ENCODE data around the gene HEATR3.
A peak's percentile ranks its signal among the peaks of the same experiment; 100 is the strongest.
"Not testable (repeated sequence)": the region's sequence is repeated elsewhere in the genome, so short reads cannot be mapped to it uniquely, and the experiment has no call there.

Gene HEATR3

DNA sequence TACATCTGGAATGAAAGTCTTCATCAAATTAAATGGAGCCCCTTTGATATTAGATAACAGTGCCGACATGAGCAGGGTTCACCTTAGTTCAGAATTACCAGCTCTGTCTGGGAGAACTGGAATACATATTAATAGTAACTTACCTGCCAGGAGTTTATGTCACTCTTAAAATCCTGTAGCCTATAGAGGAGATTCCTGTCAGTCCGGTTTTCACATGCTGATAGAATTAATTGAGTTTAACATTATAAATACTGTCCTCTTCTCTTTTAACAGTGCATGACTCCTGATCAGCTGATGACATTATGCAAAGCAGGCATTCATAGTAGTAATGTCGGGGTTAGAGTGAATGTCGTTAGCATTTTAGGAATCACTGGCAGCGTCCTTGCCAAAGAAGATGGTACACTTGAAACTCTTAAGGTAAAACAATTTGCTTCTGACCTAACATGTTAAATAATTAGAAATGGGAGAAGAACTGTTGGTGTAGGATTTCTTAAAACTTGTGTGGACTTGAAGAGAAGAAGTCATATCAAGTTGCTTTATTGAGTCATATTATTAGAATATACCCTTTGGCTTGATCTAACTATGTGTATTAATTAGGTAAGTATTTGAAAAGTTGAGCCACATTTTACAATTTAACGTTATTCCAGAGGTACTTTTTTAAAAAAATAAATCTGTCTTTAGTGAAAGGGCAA is 34.3 kb downstream of the HEATR3 start:
- no peak for DNase-seq (ENCODE audit: low read depth)

DNA sequence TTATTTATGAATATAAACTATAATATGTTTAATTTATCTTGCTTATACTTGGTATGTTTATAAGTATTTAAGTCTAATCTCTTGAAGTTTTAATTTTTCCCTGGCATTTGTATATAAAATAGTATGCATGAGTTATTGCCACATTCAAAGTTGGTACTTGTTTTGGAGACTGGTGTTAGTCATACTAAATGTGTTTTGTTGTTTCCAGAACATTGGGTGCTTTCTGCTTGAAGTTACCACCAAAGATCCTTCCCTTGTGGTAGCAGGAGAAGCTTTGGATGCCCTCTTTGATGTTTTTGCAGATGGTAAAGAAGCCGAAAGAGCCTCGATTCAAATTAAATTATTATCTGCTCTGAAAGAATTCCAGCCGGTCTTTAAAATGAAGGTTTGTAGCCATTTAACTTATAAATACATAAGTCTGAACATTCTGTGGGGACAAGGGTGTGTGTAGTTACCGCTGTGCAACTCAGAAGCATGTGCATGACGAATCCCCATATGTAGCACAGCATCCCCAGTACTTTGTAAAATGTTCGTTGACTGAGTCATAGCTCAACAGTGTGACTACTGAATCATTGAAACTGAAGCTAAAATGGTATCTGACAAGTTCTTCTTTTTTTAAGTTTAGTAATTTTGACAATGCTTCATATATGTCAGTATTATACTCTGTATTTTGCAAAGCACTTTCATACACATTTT is 36.4 kb downstream of the HEATR3 start:
- DNase-seq (ENCODE audit: low read depth): no peak

DNA sequence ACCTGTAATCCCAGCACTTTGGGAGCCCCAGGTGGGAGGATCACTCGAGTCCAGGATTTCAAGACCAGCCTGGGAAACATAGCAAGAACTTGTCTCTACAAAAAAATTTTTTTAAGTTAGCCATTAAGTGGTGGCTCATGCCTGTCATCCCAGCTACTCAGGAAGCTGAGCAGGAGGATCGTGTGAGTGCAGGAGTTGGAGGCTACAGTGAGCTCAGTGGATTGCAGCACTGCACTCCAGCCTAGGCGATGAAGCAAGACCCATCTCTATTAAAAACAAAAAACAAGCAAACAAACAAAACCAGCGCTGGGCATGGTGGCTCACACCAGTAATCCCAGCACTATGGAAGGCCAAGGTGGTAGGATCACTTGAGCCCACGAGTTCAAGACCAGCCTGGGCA is 38.0 kb downstream of the HEATR3 start:
- no peak for DNase-seq (ENCODE audit: low read depth)

DNA sequence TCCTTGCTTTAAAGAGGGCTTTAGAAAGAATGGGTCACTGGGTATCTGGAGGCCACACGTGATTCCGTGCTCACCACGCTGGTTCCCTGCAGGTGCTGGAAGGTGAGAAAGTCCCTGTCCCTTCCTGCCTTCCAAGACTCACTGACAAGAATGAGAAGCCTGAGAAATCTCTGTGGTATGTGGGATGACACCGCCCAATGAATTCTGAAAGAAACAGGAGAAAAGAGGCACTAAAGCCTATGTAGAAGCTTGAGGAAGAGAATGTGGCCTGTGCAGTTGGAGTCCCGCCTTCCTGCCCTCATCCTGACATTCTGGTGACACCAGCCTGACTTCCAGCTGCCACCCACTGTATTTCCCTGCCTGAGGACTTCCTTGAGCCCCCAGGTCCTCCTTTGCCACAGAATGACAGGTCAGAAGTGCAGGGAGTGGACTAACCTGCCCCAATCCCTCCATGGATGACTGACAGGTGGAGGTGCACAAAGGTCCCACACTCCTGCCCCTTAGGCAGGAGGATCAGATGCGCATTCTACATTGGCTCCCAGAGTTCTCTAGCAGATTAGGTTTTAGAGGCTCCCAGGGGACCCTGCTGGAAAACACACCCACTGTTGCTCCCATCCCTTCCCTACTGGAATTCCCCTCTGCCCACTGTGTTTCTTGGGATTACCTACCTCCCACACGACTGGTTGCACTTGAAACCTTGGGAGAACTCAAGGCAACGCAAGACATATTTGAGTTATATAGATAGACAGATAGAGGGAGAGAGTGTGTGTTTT is 48.8 kb downstream of the HEATR3 start:
- no peak for DNase-seq (ENCODE audit: low read depth)

DNA sequence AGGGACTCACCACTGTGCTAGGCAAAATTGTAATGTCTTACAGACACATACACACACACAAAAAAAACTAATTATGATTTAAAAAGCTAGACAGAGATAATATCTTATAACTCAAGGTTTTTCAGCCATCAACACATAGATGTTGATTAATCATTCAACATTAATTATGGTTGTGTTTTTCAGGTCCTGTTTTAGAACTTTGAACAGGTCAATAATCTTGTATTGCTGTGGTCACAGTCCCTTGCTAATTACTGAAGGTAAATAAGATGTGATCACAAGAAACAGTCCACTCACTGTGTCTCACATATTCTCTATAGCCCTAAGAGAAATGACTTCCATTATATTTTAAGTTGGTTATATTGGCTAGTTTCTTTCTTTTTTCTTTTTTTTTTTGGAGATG is 54.9 kb downstream of the HEATR3 start:
- no peak for DNase-seq (ENCODE audit: low read depth)

DNA sequence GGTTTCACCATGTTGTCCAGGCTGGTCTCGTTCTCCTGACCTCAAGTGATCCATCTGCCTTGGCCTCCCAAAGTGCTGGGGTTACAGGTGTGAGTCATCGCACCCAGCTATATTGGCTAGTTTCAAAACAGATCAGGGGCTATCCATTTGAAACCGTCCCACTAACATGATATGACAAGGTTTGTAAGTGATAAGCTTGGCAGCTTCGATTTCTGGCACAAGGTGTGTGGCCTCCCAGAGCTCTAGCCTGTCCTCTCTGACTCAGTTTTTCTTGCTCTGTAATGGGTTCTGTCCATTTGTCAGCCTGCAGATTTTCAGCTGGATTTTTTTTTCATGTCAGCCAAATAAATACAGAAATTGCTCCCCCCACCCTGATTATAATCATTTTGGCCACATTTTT is 55.5 kb downstream of the HEATR3 start:
- DNase-seq (ENCODE audit: low read depth): no peak

DNA sequence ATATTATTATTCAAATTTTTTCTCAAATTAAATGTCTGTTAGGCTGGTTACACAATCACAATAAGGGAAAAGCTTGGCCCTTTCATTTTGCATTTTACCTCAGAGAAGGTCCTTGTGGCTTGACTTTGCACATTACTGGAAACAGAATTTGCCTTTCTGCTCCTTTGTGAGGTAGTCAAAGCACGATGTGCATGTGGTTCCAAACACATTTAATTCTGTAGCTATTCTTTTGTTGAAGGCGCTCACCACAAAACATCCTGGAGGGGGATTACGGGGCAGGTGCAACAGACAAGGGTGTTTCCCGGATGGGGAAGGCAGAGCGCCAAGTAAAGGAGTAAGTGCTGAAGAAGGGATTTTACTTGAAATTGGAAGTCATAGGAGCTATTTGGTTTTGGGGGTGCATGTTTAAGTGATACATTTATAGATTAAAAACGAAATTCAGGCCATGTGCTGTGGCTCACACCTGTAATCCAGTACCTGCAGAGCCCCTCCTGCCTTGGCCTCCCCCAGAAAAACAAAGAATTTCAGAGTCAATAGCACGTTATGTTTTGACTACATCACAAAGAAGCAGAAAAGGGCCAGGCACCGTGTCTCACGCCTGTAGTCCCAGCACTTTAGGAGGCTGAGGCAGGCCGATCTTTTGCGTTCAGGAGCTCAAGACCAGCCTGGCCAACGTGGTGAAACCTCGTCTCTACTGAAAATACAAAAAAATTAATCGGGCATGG is 56.1 kb downstream of the HEATR3 start:
- no peak for DNase-seq (ENCODE audit: low read depth)

DNA sequence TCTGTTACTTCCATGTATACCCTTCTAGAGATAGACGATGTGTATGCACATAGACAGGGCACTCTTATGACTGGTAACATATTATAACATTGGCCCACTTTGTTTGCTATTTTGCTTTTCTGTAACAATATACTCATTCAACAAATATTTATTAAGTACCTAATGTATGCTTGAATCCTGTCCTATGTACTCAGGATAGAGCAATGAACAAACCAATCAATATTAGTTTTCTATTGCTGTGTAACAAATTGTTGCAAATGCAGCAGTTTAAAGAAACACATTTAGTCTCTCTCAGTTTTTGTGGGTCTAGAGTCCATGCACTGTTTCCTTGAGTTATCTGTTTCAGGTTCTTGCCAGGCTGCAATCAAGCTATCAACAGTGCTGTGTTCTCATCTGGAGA is 57.6 kb downstream of the HEATR3 start:
- no peak for DNase-seq (ENCODE audit: low read depth)

DNA sequence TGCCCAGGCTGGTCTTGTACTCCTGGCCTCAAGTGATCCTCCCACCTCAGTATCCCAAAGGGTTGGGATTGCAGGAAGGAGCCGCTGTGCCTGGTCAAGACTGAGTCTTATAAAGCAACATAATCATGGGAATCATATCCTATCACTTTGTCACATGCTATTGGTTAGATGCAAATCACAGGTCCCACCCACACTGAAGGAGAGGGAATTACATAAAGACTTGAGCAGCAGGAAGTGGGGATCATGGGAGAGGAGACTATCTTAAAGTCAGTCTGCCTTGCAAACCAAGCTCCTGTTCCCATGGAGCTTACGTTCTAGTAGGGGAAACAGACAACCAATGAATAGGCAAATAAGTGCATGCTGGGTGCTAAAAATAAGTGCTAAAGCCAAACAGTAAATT is 59.0 kb downstream of the HEATR3 start:
- DNase-seq (ENCODE audit: low read depth): no peak

DNA sequence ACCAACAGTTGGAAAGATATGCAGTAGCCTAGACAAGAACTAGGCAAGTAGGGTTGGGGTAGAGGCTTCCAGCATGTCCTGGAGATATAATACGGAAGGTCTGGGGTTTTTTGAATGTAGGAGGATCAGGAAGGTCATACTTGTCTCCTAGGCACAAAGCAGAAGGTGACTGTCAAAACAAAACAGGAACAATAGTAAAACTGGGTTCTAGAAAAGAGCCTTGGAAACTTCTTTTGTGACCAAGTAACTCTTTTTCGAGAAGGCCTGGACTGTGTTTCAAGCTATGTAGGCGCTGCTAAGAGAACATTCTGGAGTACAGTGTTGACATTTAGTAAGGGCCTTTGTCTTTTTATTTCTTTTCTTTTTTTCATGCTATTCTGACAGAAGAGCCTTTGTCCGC is 60.4 kb downstream of the HEATR3 start:
- DNase-seq (ENCODE audit: low read depth): no peak

DNA sequence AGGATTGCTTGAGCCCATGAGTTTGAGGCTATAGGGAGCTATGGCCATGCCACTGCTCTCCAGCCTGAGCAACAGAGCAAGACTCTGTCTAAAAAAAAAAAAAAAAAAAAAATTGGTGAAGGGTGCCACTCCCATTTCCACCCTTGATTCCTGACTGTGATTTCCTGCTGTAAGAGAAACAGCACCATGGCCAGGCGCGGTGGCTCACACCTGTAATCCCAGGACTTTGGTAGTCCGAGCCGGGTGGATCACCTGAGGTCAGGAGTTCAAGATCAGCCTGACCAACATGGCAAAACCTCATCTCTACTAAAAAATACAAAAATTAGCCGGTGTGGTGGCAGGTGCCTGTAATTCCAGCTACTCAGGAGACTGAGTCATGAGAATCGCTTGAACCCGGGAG is 66.8 kb downstream of the HEATR3 start:
- not testable (repeated sequence) for DNase-seq (ENCODE audit: low read depth)

DNA sequence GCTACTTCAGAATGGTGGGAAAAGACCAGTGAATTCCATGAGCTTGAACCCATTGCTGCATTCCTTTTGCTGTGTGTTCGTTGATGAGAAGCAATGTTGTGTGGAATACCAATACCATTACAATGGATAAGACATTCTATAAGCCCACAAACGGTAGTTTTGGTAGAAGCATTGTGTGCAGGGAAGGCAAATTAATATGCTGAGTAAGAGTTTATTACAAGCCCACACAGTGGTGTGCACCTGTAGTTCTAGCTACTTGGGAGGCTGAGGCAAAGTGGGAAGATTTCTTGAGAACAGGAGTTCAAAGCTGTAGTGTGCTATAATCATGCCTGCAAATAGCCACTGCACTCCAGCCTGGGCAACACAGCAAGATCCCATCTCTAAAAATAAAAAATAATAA is 67.4 kb downstream of the HEATR3 start:
- no peak for DNase-seq (ENCODE audit: low read depth)

DNA sequence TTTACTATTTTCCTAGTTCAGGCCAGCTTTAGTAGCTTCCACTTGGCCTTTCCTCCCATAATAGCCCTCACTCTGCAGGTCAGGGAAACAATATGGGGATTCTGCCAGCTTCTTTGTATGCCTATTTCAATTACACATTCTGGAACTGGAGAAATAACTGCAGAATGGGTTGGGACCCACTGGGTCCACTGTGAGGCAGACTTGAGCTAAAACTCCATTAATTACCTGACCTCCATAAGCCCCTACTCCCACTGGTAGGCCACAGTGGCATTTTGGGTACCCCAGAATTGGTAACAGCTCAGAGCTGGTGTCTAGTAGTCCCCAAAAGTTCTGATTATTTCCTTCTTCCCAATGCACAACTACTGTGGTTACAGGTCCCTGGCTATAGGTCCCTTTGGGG is 70.6 kb downstream of the HEATR3 start:
- DNase-seq (ENCODE audit: low read depth): no peak

DNA sequence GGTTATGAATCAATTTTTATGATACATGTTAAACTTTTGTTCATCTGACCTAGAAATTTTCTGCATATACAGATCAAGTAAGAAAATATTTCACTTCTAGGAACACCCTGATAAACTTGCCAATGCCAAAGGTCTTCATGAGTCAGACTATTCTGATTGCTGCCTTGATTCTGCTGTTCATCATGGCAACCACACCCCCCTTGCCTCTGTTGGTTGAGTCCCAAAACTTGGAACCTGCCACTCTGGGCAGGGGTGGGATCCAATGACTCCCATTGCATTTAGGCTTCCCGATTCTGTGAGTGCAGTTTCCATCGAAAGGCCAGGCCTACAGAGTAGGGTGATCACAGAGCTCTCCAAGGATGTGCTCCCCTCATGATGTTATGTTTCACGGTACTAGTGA is 71.5 kb downstream of the HEATR3 start:
- DNase-seq (ENCODE audit: low read depth): no peak

DNA sequence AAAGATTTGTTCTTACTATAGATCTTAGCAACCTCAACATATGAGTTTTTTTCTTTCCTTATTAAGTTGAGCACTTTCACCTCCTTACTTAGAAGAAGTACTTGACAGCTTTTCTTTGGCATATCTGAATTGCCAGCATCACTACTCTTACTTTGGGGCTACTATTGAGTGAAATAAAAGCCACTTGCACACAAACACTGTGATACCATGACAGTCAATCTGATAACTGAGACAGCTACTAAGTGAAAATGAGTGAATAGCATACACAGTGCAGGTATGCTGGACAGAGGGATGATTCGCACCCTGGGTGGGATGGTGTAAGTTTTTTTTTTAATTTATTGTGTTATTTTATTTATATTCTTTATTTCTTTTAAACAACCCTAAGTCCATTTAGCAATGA is 73.8 kb downstream of the HEATR3 start:
- DNase-seq (ENCODE audit: low read depth): no peak

DNA sequence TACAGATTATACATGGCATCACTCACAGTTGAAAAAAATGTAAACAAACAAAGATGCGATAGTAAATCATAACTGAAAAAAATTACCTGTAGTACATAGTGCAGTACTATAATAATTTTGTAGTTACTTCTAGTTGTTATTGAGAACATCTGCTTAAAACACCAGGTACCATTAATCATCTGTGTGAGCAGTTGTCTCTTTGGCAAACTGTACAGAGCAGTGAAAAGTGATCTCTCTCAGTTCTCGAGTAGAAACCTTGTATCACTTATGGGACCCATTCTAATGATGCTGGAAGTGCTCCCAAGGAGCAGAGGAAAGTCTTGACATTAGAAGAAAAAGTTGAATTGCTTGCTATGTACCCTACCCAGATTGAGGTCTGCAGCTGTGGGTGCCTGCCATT is 78.4 kb downstream of the HEATR3 start:
- no peak for DNase-seq (ENCODE audit: low read depth)

DNA sequence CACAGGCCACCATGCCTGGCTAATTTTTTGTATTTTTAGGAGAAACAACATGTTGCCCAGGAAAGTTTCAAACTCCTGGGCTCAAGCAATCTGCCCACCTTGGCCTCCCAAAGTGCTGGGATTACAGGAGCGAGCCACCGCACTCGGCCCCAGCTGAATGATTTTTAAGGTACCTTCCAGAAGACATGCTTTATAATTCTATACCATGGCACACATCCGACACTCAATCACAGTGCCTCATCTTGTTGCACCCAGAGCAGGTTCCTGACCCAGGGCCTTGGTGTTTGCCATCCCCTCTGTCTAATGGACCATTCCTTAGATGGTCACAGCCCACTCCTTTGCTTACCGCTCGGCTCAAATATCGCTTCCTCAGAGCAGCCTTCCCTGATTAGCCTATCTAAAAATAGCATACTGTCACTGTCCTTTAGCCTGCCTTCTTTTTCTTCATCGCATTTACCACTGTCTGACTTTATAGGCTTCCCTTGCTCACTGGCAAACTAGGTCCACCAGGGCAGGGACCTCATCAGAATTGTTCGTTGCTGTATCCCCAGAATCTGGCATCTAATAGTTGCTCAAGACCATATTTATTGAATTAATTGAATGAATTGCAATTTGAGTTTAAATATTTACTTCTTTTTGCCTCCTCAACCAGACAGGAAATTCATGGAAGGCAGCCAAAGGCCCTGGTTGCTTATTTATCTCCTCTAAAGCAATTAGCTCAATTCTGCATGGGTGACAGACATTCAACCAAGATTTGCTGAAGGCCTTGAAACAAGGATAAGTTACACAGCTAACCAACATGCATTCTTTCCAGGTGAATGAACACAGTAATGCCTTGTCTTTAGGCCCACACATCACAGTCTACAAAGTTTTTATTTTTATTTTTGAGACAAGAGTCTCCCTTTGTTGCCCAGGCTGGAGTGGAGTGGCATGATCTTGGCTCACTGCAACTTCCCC is 81.0 kb downstream of the HEATR3 start:
- no peak for DNase-seq (ENCODE audit: low read depth)

DNA sequence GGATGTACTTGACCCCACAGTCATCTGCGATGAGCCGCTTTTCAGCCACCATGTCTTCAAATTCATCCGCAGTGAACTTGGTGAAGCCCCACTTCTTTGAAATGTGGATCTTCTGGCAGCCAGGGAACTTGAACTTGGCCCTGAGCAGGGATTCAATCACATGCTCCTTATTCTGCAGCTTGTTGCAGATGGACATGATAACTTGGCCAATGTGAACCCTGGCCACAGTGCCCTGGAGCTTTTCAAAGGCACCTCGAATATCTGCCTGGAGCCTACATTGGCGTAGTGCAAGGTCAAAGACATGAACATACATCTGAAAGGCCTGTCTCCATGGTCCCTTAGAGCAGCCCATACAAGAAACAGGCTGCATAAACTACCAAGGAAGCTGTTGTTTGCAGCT is 85.6 kb downstream of the HEATR3 start:
- DNase-seq (ENCODE audit: low read depth): no peak

DNA sequence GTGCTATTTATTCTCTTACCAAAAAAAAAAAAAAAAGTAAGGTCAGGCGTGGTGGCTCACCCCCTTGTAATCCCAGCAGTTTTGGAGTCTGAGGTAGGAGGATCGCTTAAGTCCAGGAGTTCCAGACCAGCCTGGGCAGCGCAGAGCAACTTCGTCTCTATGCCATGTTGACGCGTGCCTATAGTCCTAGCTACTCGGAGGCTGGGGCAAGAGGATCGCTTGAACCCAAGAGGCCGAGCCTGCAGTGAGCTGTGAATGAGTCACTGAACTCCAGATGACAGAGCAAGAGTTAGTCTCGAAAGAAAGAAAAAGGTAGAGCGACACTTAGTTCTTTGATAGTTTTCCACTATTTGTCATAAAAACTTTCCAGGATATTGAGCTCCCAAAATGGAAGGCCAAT is 86.0 kb downstream of the HEATR3 start:
- DNase-seq (ENCODE audit: low read depth): no peak

DNA sequence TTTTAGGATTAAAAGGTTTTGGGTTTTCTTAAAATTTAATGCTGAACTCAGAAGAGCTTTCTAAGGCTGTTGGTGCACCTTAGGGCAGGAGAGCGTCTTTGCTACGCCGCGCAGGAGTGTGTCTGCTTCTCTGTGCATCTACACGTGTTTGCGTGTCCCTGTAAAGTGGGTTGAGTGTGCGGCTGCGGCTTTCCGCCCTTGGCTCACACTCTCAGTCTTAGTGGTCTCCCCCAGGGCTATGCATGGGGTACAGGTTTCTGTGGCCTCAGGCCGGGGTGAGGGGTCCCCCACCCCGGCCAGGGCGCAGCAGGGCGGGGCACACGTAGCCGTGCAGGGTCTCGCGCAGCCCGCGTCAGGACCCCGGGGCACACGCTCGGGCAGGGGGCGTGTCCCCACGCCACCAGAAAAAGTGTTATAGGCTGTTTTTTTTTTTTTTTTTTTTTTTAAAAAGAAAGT is 86.6 kb downstream of the HEATR3 start:
- peak; percentile 58 for DNase-seq (ENCODE audit: low read depth)
